Neutrophil (primary cell): Measurements from ENCODE around the gene KMT2B.

Experiments used
- H3K27ac ChIP-seq: fragments of 200-600 bp; sonication (generic); 2 replicates; pipeline ENCODE4 v1.5.1; 2016; ENCODE audit warnings: mild to moderate bottlenecking, moderate library complexity
- H3K27me3 ChIP-seq: fragments of 200-600 bp; sonication (generic); 2 replicates; pipeline ENCODE4 v1.6.0; 2016; ENCODE audit warnings: mild to moderate bottlenecking
- H3K36me3 ChIP-seq: fragments of 200-600 bp; sonication (generic); 2 replicates; pipeline ENCODE4 v1.5.1; 2017
- H3K4me1 ChIP-seq, 2 experiments: fragments of 200-600 bp in 1 of 2; sonication (generic) in 1 of 2; 1 replicate in 1 of 2; 2 replicates in 1 of 2; pipeline versions ENCODE4 v1.5.1 to v1.6.1; 2013 to 2016; ENCODE audit warnings: low read depth in 1 of 2, low read length in 1 of 2, mild to moderate bottlenecking in 1 of 2, moderate library complexity in 1 of 2; ENCODE audit not compliant: control insufficient read depth in 1 of 2, insufficient read depth in 1 of 2
- H3K4me3 ChIP-seq, 2 experiments: fragments of 200-600 bp in 1 of 2; sonication (generic) in 1 of 2; 1 replicate in 1 of 2; 2 replicates in 1 of 2; pipeline ENCODE4 v1.5.1; 2013 to 2016; ENCODE audit warnings: low read depth in 1 of 2, low read length in 1 of 2, mild to moderate bottlenecking in 1 of 2, moderate library complexity in 1 of 2
- H3K9me3 ChIP-seq: fragments of 200-600 bp; sonication (generic); 2 replicates; pipeline ENCODE4 v1.5.1; 2016
- TF ChIP-seq, protein P1 (sequence below): fragments of 200-600 bp; sonication (generic); IDR thresholded peaks from 2 replicates; pipeline ENCODE4 v1.5.1; 2016; ENCODE audit warnings: antibody characterized with exemption

Gene KMT2B

GRCh38 chr19:35755131-35755549 is 37.3 kb downstream of the KMT2B start:
- TF ChIP-seq, protein P1, sequence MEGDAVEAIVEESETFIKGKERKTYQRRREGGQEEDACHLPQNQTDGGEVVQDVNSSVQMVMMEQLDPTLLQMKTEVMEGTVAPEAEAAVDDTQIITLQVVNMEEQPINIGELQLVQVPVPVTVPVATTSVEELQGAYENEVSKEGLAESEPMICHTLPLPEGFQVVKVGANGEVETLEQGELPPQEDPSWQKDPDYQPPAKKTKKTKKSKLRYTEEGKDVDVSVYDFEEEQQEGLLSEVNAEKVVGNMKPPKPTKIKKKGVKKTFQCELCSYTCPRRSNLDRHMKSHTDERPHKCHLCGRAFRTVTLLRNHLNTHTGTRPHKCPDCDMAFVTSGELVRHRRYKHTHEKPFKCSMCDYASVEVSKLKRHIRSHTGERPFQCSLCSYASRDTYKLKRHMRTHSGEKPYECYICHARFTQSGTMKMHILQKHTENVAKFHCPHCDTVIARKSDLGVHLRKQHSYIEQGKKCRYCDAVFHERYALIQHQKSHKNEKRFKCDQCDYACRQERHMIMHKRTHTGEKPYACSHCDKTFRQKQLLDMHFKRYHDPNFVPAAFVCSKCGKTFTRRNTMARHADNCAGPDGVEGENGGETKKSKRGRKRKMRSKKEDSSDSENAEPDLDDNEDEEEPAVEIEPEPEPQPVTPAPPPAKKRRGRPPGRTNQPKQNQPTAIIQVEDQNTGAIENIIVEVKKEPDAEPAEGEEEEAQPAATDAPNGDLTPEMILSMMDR: no peak
- Histone ChIP-seq H3K4me1 (peaks cover 33 to 36% of the 10 kb centered on the region in 2 experiments), H3K4me3 (peak overlapping the region in 1 of 2 experiments; percentile 4), H3K36me3 (peaks cover 41% of the 10 kb centered on the region), H3K9me3 (no peaks in the 10 kb centered on the region), H3K27ac (no peak overlapping the region), H3K27me3 (peaks cover 33% of the 10 kb centered on the region)

GRCh38 chr19:35755550-35756376 is 38.0 kb downstream of the KMT2B start:
- Histone ChIP-seq H3K27me3 (peaks cover 33% of the 10 kb centered on the region), H3K4me3 (peak overlapping the region in 1 of 2 experiments; percentile 4), H3K36me3 (peaks cover 42% of the 10 kb centered on the region), H3K4me1 (peaks cover 33 to 36% of the 10 kb centered on the region in 2 experiments), H3K27ac (no peak overlapping the region), H3K9me3 (no peaks in the 10 kb centered on the region)
- TF ChIP-seq, protein P1: no peak

GRCh38 chr19:35756377-35757230 is 38.8 kb downstream of the KMT2B start, which contains the start of gene HSPB6:
TSS of gene HSPB6 (minus strand) at chr19:35757029. CDS start at chr19:35757008, 21 bp downstream.
- Histone ChIP-seq H3K27ac (peak within 1 kb of the TSS; percentile 85), H3K4me1 (peaks cover 33 to 36% of the 10 kb centered on the region in 2 experiments), H3K4me3 (peak within 1 kb of the TSS; percentile 78 to 87), H3K9me3 (no peaks in the 10 kb centered on the region), H3K36me3 (peaks cover 48% of the 10 kb centered on the region), H3K27me3 (peaks cover 33% of the 10 kb centered on the region)
- TF ChIP-seq, protein P1: no peak

DNA sequence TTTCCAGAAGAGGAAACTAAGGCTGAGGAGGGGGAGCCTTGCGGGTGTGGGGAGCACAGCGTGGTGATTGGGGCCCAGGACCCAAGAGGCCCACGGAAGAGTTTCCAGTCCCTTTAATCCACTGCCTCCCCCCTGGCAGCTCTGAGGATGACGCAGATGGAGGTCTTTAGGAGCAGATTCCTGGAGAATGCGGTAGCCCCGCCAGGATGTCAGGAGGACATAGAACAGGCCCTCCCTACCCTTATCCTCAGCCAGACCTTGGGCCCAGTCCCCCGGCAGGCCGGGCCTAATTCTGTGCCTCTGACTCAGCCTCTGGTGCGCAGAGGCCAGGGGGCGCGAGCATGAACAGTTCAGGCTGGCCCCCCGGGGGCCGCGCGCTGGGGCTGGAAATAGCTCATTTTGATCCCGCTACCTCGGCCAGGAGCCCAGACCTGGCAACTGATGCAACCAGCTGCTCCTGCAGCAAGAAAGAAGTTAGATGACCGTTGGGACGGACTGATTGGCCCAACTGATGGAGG is 39.5 kb downstream of the KMT2B start:
- TF ChIP-seq, protein P1: no peak
- H3K27ac ChIP-seq: peak overlapping the region; percentile 85
- peaks cover 49% of the 10 kb centered on the region for H3K36me3 ChIP-seq
- no peaks in the 10 kb centered on the region for H3K9me3 ChIP-seq
- peaks cover 33 to 36% of the 10 kb centered on the region in 2 experiments for H3K4me1 ChIP-seq
- peaks cover 33% of the 10 kb centered on the region for H3K27me3 ChIP-seq
- peak overlapping the region; percentile 78 to 87 for H3K4me3 ChIP-seq
